ENCODE measurements around the gene UBASH3A.

The UBASH3A gene

DNA sequence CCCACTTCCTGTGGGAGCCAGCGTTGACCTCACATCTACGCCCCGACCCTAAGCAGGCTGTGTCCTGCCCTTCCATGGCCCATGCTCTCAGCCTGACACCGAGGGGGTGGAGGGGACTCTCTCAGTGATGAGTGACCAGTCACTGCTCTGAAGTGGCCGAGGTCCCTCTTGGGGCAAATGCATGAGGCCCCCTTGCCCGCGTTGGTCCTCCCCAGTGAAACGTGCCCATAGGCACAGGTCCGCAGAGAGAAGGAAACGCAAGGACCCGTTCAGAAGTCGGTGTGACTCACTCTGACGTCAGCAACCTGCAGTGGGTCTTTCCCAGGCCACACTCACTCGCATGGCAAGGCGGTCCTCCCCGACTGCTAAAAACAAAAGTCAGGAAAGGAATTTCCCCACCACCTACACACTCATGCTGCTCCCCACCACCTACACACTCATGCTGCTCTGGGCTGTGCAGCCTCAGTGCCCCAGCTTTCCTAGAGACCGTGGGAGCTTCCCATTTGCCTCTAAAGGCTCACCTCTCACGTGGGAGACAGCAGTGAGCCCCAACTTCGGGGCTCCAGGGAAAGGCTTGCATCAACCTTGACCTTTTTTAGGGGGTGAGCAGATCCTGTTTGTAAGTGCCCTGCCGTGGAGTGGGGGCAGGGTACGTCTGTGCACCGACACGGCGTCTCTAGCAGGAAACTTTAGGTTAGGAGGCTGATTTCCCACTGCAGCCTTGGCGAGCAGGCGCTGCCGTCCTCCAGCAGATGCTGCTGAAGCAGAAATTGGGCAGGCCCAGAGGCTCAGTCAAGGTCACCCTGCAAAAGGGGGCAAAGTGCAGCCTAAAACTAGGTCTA lies 11.4 kb downstream of the UBASH3A start:
- H3K36me3 Mint-ChIP-seq (ENCODE audit: low read depth): peaks cover 65% of the 10 kb centered on the region
- peak overlapping the region; percentile 91 for H3K27ac Mint-ChIP-seq
- DNase-seq (ENCODE audit: low spot score): peak; percentile 96
- no peaks in the 10 kb centered on the region for H3K27me3 Mint-ChIP-seq (ENCODE audit: low read depth)
- peaks cover 50% of the 10 kb centered on the region for H3K4me1 Mint-ChIP-seq (ENCODE audit: low read depth)
- H3K9me3 Mint-ChIP-seq: peaks cover 11% of the 10 kb centered on the region
- H3K4me3 Mint-ChIP-seq: peak overlapping the region; percentile 76

DNA sequence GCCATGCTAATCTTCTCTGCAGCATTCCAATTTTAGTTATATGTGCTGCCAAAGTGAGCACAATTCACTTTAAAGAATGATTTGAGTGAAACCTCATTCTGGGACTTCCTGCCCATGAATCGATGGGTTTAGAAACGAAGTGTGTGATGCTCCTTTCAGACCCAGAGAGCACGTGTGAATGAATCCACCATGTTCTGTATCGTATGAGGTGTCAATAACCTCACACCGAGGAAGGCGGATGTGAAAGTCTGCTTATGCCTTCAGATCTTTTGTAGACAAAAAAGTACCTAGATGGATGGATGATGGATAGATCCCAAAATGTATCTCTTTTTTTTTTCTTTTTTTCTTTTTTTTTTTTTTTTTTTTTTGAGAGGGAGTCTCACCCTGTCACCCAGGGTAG lies 13.8 kb downstream of the UBASH3A start:
- peak overlapping the region; percentile 45 for H3K4me3 Mint-ChIP-seq
- H3K9me3 Mint-ChIP-seq: peaks cover 11% of the 10 kb centered on the region
- H3K36me3 Mint-ChIP-seq (ENCODE audit: low read depth): peaks cover 87% of the 10 kb centered on the region
- H3K4me1 Mint-ChIP-seq (ENCODE audit: low read depth): peaks cover 70% of the 10 kb centered on the region
- H3K27ac Mint-ChIP-seq: peak overlapping the region; percentile 73
- DNase-seq (ENCODE audit: low spot score): no peak
- H3K27me3 Mint-ChIP-seq (ENCODE audit: low read depth): no peaks in the 10 kb centered on the region

GRCh38 chr21:42418886-42419285 lies 15.2 kb downstream of the UBASH3A start:
- peak overlapping the region; percentile 13 for H3K4me3 Mint-ChIP-seq
- H3K27ac Mint-ChIP-seq: no peak overlapping the region
- H3K9me3 Mint-ChIP-seq: peaks cover 11% of the 10 kb centered on the region
- peaks cover 93% of the 10 kb centered on the region for H3K36me3 Mint-ChIP-seq (ENCODE audit: low read depth)
- no peaks in the 10 kb centered on the region for H3K27me3 Mint-ChIP-seq (ENCODE audit: low read depth)
- peaks cover 79% of the 10 kb centered on the region for H3K4me1 Mint-ChIP-seq (ENCODE audit: low read depth)
- no peak for DNase-seq (ENCODE audit: low spot score)

- H3K4me3 Mint-ChIP-seq: no peak overlapping the region
- peaks cover 11% of the 10 kb centered on the region for H3K9me3 Mint-ChIP-seq
- peaks cover 79% of the 10 kb centered on the region for H3K4me1 Mint-ChIP-seq (ENCODE audit: low read depth)
- H3K36me3 Mint-ChIP-seq (ENCODE audit: low read depth): peaks cover 93% of the 10 kb centered on the region
- no peaks in the 10 kb centered on the region for H3K27me3 Mint-ChIP-seq (ENCODE audit: low read depth)
- H3K27ac Mint-ChIP-seq: no peak overlapping the region
- no peak for DNase-seq (ENCODE audit: low spot score)
These were observed 16.1 kb downstream of the UBASH3A start for GRCh38 chr21:42419845-42420244.

- H3K27me3 Mint-ChIP-seq (ENCODE audit: low read depth): no peaks in the 10 kb centered on the region
- peaks cover 78% of the 10 kb centered on the region for H3K4me1 Mint-ChIP-seq (ENCODE audit: low read depth)
- H3K36me3 Mint-ChIP-seq (ENCODE audit: low read depth): peaks cover 91% of the 10 kb centered on the region
- peaks cover 11% of the 10 kb centered on the region for H3K9me3 Mint-ChIP-seq
- H3K27ac Mint-ChIP-seq: peak overlapping the region; percentile 64
- peak overlapping the region; percentile 64 for H3K4me3 Mint-ChIP-seq
- DNase-seq (ENCODE audit: low spot score): peak; percentile 53
These were observed 17.5 kb downstream of the UBASH3A start for GRCh38 chr21:42421018-42421793.

- Mint-ChIP-seq H3K9me3 (peaks cover 8% of the 10 kb centered on the region), H3K27ac (peak overlapping the region; percentile 93), H3K36me3 (ENCODE audit: low read depth) (peaks cover 93% of the 10 kb centered on the region), H3K27me3 (ENCODE audit: low read depth) (no peaks in the 10 kb centered on the region), H3K4me3 (peak overlapping the region; percentile 80), H3K4me1 (ENCODE audit: low read depth) (peaks cover 72% of the 10 kb centered on the region)
- peak; percentile 68 for DNase-seq (ENCODE audit: low spot score)
These were observed 19.5 kb downstream of the UBASH3A start for GRCh38 chr21:42423197-42423675.

GRCh38 chr21:42423685-42424084 lies 20.0 kb downstream of the UBASH3A start:
- Mint-ChIP-seq H3K4me1 (ENCODE audit: low read depth) (peaks cover 71% of the 10 kb centered on the region), H3K36me3 (ENCODE audit: low read depth) (peaks cover 92% of the 10 kb centered on the region), H3K4me3 (peak overlapping the region; percentile 80), H3K27ac (peak overlapping the region; percentile 93), H3K27me3 (ENCODE audit: low read depth) (no peaks in the 10 kb centered on the region), H3K9me3 (peaks cover 8% of the 10 kb centered on the region)
- no peak for DNase-seq (ENCODE audit: low spot score)

GRCh38 chr21:42424914-42425541 lies 21.3 kb downstream of the UBASH3A start:
- H3K27ac Mint-ChIP-seq: peak overlapping the region; percentile 93
- peak overlapping the region; percentile 80 for H3K4me3 Mint-ChIP-seq
- peaks cover 63% of the 10 kb centered on the region for H3K4me1 Mint-ChIP-seq (ENCODE audit: low read depth)
- H3K27me3 Mint-ChIP-seq (ENCODE audit: low read depth): no peaks in the 10 kb centered on the region
- no peaks in the 10 kb centered on the region for H3K9me3 Mint-ChIP-seq
- H3K36me3 Mint-ChIP-seq (ENCODE audit: low read depth): peaks cover 92% of the 10 kb centered on the region
- peak; percentile 79 for DNase-seq (ENCODE audit: low spot score)

GRCh38 chr21:42425591-42425990 lies 21.9 kb downstream of the UBASH3A start:
- H3K4me3 Mint-ChIP-seq: peak overlapping the region; percentile 80
- DNase-seq (ENCODE audit: low spot score): no peak
- H3K9me3 Mint-ChIP-seq: no peaks in the 10 kb centered on the region
- H3K36me3 Mint-ChIP-seq (ENCODE audit: low read depth): peaks cover 93% of the 10 kb centered on the region
- no peaks in the 10 kb centered on the region for H3K27me3 Mint-ChIP-seq (ENCODE audit: low read depth)
- H3K27ac Mint-ChIP-seq: peak overlapping the region; percentile 93
- H3K4me1 Mint-ChIP-seq (ENCODE audit: low read depth): peaks cover 61% of the 10 kb centered on the region

- peaks cover 53% of the 10 kb centered on the region for H3K4me1 Mint-ChIP-seq (ENCODE audit: low read depth)
- DNase-seq (ENCODE audit: low spot score): no peak
- H3K36me3 Mint-ChIP-seq (ENCODE audit: low read depth): peaks cover 93% of the 10 kb centered on the region
- no peaks in the 10 kb centered on the region for H3K27me3 Mint-ChIP-seq (ENCODE audit: low read depth)
- peak overlapping the region; percentile 27 for H3K4me3 Mint-ChIP-seq
- peaks cover 2% of the 10 kb centered on the region for H3K9me3 Mint-ChIP-seq
- H3K27ac Mint-ChIP-seq: peak overlapping the region; percentile 17
These were observed 22.7 kb downstream of the UBASH3A start for GRCh38 chr21:42426424-42426823.

GRCh38 chr21:42426876-42427480 lies 23.3 kb downstream of the UBASH3A start:
- Mint-ChIP-seq H3K4me3 (no peak overlapping the region), H3K4me1 (ENCODE audit: low read depth) (peaks cover 52% of the 10 kb centered on the region), H3K27ac (no peak overlapping the region)

DNA sequence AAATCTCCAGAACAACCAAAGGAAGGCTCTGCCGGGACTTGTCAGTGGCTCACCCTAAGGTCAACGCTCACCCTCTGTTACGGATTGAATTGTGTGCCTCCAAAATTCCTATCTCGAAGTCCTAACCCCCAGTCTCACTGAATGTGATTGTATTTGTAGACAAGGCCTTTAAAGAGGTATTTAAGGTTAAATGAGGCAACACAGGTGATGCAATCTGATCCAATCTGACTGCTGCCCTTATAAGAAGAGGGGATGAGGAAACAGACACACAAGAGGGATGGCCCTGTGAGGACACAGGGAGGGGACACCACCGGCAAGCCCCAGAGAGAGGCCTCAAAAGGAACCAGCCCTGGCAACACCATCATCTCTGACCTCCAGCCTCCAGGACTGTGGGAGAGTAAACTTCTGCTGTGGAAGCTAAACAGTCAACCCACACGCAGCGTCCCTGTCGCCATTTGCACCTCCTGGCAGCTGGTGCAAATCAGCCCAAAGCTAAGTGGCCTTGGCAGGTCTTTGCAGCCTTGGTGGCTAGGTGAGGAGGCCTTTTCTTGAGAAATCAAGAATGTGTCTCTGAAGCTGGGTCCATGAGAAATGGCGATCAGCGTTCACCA lies 24.2 kb downstream of the UBASH3A start:
- H3K36me3 Mint-ChIP-seq (ENCODE audit: low read depth): peaks cover 94% of the 10 kb centered on the region
- peaks cover 52% of the 10 kb centered on the region for H3K4me1 Mint-ChIP-seq (ENCODE audit: low read depth)
- H3K9me3 Mint-ChIP-seq: peaks cover 16% of the 10 kb centered on the region
- no peak overlapping the region for H3K27ac Mint-ChIP-seq
- H3K27me3 Mint-ChIP-seq (ENCODE audit: low read depth): no peaks in the 10 kb centered on the region
- no peak for DNase-seq (ENCODE audit: low spot score)
- no peak overlapping the region for H3K4me3 Mint-ChIP-seq

More at GRCh38 chr21:42426876-42427480, 23.3 kb downstream of the UBASH3A start:
- no peak for DNase-seq (ENCODE audit: low spot score)
- Mint-ChIP-seq H3K9me3 (peaks cover 7% of the 10 kb centered on the region), H3K36me3 (ENCODE audit: low read depth) (peaks cover 93% of the 10 kb centered on the region), H3K27me3 (ENCODE audit: low read depth) (no peaks in the 10 kb centered on the region)

GRCh38 chr21:42429021-42429420 lies 25.3 kb downstream of the UBASH3A start:
- peaks cover 22% of the 10 kb centered on the region for H3K9me3 Mint-ChIP-seq
- H3K27ac Mint-ChIP-seq: no peak overlapping the region
- no peak for DNase-seq (ENCODE audit: low spot score)
- no peak overlapping the region for H3K4me3 Mint-ChIP-seq
- H3K27me3 Mint-ChIP-seq (ENCODE audit: low read depth): no peaks in the 10 kb centered on the region
- H3K4me1 Mint-ChIP-seq (ENCODE audit: low read depth): peaks cover 50% of the 10 kb centered on the region
- peaks cover 94% of the 10 kb centered on the region for H3K36me3 Mint-ChIP-seq (ENCODE audit: low read depth)

All from T-helper 2 cell treated with Interferon-gamma antibody and Interleukin-4, amounts not matched to agents 5 μg/mL and 100 μg/mL, for 36 hours (primary cell).